ENCODE data around the gene MTA3. TPM values are rescaled to one million over a fixed set of nuclear protein-coding genes. Genes with fewer than 3 reads are reported as not detected.
A peak's percentile ranks its signal among the peaks of the same experiment; 100 is the strongest.

The MTA3 gene
- polyA plus RNA-seq, 4 donors: 57.4 to 76.6 (median 72.0) TPM

DNA sequence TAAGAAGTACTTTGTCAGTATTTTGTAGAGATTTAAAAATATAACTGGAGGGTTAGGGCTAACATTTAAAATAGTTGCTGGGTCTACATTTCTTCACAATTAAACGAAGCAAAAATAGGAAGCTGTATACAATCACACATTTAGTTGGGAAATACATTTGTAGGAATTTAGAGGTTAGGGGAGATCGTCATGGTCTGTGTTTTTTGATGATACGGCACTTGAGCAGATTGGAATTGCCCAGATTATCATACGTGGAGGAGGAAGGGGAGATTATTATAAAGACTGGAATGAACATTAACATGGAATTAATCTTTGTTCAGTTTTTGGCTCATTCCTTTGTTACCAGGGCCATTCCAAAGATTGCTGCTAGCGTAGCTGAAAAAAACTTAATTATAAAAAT, 84.6 kb downstream of the MTA3 start:
- DNase-seq (ENCODE audit: low read depth in 4 of 4, low spot score in 3 of 4): no peak

DNA sequence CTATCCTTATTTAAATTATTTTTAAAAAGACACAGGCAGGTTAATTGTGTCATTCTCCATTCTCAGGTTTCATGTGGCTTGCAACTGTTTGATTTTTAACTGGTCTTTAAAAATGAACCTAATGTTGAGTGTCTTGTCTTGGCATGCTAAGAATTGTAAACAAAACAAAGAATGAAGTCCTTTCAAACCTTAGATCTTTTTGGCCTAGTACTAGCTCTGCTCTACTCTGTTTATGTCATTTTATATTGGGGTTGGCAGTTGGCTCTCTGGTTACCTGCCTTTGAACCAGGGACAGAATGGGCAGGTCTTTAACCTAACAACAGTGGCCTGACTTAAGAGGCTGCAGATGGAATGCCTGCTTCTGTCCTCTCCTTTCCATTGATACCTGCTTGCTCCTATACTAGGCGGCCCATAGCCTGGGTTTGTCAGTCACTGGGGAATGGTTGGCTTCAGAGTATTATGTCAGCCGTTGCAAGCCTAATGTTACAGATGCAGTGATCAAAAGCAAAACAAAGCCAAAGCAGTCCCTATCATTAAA, 85.5 kb downstream of the MTA3 start:
- DNase-seq (ENCODE audit: low read depth in 4 of 4, low spot score in 3 of 4): no peak

DNA sequence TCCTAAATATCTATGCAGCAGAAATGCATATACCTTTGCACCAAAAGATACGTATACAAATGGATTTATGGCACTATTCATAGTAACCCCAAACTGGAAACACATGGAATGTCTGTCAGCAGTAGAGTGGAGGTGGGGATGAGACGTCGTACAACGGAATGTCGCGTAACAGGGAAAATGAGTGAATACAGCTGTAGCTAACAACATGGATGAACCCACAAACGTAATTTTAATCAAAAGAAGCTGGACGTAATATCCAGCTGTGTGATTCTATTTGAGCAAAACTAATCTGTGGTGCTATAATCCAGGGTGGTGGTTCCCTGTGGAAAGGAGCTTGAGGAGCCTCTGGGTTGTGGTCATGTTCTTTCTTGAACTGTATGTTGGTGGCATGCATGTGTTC, 89.9 kb downstream of the MTA3 start:
- DNase-seq (ENCODE audit: low read depth in 4 of 4, low spot score in 3 of 4): no peak

DNA sequence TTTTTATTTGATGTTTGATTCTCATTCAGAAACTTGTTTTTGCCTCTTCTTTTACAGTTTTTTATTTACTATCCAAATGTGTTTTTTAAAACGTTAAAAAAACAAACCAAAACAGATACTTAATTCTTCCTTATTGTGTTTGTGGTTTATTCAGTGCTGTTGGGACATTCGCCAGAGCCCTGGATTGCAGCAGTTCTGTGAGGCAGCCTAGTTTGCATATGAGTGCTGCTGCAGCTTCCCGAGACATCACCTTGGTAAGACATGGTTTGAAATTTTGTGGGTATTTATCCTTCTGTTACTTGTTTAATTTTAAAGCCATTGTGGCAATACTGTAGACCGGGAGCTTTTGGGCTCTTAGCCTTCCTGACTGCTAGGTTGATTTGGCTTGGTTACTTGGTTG, 91.2 kb downstream of the MTA3 start:
- no peak for DNase-seq (ENCODE audit: low read depth in 4 of 4, low spot score in 3 of 4)

DNA sequence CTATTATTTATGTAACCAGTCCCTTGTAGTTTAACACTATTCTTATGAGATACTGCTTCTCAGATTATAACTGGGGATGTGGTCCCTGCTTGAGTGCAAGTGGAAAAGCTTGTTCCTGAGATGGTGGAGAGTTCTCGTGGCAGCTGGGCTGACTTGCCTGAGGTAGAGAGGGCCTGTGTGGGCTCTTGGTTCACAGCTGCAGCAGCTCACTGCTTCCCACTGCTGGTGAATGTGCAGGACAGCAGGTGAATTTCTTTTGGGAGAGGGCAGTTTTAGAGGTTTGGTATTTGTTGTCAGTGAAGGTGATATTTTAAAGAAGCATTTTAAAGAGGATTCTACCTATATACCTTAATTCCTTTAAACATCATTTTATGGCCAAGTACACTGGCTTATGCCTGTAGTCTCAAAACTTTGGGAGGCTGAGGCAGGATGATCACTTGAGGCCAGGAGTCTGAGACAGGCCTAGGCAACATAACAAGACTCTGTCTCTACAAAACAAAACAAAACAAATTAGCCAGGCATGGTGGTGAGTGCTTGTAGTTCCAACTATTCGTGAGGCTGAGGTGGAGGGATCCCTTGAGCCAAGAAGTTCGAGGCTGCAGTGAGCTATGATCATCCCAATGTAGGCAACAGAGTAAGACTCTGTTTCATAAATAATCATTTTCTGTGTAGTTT, 94.8 kb downstream of the MTA3 start:
- peak; percentile 53 to 65 (median 63) for DNase-seq (ENCODE audit: low read depth in 4 of 4, low spot score in 3 of 4)

DNA sequence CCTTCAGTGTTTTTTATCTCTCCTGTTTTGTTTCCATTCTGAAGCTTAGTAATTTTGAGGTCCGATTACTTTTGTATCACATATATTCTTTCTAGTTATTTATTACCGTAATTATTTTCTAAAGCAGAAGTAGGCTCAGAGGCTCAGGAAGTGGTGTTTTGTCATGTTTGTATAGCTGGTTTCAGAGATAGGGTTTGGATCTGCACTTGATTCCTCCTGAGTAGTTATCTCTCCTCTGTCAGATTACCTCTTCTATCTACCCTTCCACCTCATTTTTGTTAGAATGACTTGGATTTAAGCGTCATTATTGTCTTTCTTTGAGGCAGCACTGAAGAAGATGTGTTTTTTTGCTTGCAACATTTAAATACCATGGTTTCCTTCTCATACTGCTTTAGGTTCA, 95.4 kb downstream of the MTA3 start:
- DNase-seq (ENCODE audit: low read depth in 4 of 4, low spot score in 3 of 4): no peak

DNA sequence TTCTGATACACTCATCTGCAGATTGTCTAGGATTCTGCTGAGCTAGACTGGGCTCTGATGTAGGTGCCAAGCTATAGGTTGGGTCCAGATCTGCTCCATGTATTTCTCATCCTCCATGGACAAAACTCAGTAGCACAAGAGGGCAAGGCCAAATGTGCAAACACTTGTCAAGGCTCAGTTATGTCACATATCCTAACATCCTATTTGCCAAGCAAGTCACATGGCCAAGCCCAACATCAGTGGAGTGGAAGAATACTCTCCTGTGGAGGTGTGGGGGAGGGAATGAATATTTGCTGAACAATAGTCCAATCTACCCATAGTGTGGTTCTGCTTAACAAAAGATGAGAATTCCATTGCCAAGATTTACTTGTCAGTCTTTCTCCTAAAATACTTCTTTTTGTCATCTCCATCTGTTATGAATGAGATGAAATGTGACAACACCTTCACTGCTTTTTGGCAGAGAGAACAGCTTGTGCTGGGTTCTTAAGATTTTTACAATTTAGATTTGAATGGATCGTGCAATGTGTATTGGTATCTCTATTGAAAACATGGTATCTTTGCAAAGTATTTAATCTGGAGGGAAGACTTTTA, 105.7 kb downstream of the MTA3 start:
- no peak for DNase-seq (ENCODE audit: low read depth in 4 of 4, low spot score in 3 of 4)

DNA sequence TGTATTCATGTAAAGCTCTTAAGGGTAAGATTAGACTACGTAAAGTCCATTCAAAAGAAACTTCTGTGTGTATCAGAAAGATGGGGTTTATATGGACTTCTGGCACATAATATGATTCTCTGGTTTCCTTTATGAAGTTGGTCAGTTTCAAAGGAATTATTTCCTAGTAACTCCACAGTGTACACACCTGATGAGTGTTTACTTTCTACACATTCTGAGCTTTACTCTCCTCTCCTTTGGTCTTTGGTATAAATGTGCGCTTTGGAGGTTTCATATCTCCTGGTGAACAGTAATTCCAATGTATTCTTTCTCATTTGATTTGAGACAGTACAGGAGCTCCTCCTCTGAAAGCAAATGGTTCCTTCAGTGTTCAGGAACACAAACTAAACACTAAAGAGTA, 107.4 kb downstream of the MTA3 start:
- DNase-seq (ENCODE audit: low read depth in 4 of 4, low spot score in 3 of 4): no peak

DNA sequence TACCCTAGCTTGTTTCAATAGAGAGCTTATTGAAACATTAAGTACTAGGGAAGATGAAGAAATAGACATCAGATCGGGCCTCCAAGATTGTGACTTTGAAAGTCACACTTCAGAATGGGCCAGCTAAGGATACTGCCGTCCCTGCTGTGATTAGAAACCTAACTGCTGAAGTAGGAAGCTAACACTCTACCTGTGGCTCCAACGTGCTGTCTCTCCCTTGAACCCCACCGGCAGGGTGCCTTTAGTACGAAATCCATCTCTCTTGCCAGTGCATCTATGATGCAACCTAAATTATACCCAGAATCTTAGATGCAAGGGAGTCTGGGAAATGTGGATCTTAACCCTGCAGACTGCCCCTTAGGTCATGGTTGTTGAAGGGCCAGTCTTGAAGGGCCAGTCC, 116.9 kb downstream of the MTA3 start:
- no peak for DNase-seq (ENCODE audit: low read depth in 4 of 4, low spot score in 3 of 4)

DNA sequence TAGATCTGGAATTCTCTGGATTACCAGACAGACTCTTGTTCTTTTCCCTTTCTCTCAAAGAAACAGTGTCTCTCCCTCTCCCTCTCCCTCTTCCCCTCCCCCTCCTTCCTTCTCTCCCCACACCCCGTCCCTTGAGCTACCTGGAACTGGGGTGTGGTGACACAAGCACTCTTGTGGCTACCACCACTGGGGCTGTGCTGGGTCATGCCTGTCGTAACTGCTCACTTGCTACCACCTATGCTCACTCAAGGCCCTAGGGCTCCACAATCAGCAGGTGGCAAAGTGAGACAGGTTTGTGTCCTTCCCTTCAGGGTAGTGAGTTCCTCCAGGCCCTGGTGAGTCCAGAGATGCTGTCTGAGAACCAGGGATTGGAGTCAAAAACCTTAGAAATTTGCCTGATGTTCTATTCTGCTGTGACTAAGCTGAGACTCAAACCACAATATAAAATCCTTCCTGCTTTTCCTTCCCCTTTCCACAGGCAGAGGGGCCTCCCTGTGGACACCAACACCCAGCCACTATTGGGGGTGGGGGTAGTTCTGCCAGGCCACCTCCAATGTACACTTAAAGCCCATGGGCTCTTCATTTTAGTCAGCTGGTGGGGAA, 124.7 kb downstream of the MTA3 start:
- no peak for DNase-seq (ENCODE audit: low read depth in 4 of 4, low spot score in 3 of 4)

DNA sequence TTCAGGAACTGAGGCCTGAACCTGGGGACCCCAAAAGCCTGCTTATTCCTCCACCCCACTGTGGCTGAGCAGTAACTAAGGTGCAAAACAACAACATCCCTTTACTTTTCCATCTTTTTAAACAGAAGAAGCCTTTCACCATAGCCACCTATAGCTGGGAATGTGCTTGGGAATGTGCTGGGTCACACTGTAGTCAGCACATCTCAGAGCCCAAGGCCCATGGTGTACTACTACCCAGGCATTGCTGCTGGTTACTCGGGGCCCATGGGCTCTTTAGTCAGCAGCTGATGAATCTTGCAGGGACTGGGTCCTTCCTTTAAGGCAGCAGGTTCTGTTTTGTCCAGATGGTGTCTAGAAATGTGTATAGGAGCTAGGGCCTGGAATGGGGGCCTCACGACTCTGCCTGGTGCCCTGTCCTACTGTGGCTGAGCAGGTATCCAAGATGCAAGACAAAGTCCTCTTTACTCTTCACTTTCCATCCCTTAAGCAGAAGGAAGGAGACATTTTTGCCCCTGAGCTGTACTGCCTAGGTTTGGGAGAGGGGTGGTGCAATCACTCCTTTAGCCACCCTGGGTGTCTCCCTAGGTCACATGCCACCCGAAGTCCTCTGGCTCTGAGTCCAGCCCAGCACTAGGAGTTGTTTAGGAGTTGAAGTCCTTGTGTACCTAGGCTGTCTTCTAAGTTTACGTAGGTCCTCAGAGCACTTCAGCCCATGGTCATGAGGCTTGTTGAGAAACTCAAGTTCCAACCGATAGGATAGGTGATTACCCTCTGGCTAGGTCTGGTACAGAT, 125.5 kb downstream of the MTA3 start:
- no peak for DNase-seq (ENCODE audit: low read depth in 4 of 4, low spot score in 3 of 4)

DNA sequence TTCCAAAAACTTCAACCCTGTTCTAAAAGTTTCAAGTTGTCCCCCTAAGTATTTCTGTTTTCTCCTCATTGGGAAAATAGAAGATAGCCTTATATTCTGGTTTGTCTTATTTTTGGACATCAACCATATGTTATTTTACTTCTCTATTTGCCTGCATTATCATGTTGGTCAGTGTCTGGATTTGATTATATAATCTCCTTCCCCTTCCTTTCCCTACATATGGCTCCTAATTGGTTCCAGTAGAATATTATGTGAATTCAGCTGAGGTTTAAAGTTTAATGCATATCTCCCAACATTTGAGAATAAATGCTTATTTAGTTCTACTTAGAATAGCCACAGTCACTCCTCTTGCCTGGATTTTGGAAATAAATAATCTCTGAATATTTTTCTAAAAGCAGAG, 128.6 kb downstream of the MTA3 start:
- no peak for DNase-seq (ENCODE audit: low read depth in 4 of 4, low spot score in 3 of 4)

DNA sequence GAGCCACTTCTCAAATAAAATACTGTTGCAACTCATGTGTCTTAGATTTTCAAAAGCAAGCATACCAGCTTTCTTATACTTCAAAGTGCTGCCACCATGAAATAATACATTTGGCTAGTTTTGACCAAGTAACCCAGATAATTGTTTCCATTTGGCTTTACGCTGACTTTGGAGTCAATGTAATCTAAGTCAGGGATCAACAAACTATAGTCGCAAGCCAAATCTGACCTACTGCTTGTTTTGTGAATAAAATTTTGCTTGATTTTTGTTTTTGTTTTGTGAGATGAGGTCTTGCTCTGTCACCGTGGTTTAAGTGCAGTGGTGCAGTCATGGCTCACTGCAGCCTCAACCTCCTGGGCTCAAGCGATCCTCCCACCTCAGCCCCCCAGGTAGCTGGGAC, 130.5 kb downstream of the MTA3 start:
- no peak for DNase-seq (ENCODE audit: low read depth in 4 of 4, low spot score in 3 of 4)

DNA sequence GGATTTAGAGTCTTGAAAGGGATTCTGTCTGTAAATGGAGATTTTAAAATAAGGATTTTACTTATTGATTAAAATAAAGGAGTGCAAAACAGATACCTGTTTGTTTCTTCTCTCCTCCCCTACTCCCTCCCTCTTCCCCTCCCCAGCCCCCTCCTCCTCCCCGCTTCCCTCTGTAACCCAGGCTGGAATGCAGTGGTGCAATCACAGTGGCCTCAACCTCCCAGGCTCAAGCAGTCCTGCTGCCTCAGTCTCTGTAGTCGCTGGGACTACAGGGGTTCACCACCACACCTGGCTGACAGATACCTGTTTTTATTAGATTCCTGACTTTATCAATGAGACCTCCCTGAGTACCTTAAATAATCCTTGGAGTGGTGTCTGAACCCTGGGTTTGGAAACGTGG, 138.4 kb downstream of the MTA3 start:
- no peak for DNase-seq (ENCODE audit: low read depth in 4 of 4, low spot score in 3 of 4)

DNA sequence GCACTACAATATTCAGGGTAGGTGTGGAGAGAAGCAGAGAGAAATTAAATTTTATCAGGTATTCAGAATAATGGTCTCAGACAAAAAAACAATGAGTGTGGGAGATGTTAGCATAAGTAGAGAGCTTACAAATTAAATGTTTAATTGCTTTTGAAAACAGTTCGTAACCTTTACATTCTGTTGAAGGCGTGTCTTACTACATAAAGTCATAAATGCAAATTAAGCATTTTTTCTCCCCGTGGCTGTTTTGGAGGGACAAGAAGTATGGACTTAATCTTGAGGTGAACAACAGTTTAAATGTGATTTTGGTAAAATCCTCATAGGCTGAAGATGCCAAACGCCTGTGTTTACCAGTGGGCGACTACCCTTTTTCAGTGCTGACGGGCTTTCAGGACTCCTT, 139.7 kb downstream of the MTA3 start:
- no peak for DNase-seq (ENCODE audit: low read depth in 4 of 4, low spot score in 3 of 4)

DNA sequence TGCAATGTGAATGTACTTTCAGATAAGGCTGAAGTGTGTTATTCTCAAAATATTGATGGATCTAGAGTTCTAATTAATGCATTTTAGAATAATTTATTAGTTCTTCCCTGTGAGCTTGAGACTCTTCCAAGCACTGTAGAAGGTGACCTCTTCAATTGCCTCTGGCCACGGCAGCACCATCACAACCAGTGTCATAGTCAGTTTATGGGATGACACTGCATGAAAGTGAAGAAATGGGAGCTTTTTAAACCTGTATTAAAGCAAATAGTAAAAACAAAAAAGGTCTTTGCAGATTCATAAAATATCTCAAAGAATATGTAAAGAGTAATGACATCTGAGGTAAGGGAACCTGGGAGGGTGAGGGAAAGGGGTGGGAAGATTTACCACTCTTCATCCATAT, 143.5 kb downstream of the MTA3 start:
- DNase-seq (ENCODE audit: low read depth in 4 of 4, low spot score in 3 of 4): no peak

DNA sequence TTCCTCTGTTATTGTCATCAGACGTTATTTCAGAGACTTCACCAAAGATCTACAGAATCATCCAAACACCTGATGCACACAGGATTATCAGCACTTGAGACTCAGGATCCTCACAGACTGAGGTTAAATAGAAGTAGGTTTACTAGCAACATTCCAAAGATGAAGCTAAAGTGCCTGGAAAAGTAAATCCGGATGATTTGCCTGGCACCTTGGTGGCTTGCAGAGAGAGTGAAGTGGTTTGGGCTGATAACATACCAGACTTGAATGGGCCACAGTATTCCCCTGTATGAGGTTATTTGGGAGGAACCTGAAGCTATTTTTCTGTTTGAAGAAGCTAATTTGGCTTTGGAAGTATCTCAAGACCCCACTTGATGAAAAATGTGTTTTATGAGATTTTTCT, 144.5 kb downstream of the MTA3 start:
- no peak for DNase-seq (ENCODE audit: low read depth in 4 of 4, low spot score in 3 of 4)

DNA sequence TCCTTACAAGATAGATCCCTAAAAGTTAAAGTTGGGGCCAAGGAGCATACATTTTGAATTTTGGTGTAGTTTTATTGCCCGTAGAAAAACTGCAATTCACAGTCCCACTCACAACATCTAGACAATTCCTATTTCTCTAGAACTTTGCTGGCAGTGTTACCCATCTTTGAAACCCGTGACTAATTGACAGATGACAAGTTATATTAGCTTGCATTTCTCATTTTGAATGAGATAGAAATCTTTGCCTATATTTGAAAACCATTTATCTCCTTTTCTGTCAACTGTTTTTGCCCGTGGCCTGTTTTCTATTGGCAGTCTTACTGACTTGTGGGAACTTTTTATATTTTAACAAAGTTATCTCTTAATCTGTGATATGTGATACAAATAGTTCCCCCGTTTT, 145.5 kb downstream of the MTA3 start:
- no peak for DNase-seq (ENCODE audit: low read depth in 4 of 4, low spot score in 3 of 4)

DNA sequence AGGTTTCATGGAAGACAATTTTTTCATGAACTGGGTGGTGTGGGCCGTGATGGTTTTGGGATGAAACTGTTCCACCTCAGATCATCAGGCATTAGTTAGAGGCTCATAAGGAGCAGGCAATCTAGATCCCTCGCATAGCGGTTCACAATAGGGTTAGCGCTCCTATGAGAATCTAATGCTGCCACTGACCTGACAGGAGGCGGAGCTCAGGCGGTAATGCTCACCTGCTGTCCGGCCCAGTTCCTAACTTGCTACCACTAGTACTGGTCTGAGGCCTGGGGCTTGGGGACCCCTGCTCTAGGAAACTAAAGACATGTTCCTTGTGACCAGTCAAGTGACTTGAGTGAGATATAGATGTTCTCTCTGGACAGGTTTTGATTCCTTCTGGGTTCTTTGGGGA, 146.3 kb downstream of the MTA3 start:
- no peak for DNase-seq (ENCODE audit: low read depth in 4 of 4, low spot score in 3 of 4)

DNA sequence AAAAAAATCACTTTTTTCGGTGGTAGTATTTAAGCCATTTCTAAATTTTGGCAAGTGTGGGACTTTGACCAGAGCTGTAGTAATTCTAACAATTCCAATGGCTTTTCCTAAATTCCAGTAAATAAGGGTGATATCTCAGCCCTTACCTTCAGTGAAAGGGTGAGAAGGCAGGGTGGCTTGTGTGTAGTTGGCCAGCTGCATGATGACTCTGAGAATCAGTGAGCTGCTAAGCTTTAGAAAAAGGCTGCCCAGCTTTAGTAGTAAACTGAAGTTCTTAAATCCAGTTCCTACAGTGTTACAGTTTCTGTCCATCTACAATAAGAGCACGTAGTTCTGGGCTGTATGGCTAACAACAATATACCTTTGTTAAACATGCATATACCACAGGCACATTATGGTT, 153.5 kb downstream of the MTA3 start:
- no peak for DNase-seq (ENCODE audit: low read depth in 4 of 4, low spot score in 3 of 4)

All from right renal pelvis (tissue), 4 donors.